Ecto neural progenitor cell (in vitro differentiated cells): ENCODE measurements around the gene FBLN2.

ENCODE experiments used
- DNase-seq: peaks from one replicate; pipeline ENCODE4 v3.0.0-alpha.2; 2018; ENCODE audit warnings: low spot score

FBLN2 gene

DNA sequence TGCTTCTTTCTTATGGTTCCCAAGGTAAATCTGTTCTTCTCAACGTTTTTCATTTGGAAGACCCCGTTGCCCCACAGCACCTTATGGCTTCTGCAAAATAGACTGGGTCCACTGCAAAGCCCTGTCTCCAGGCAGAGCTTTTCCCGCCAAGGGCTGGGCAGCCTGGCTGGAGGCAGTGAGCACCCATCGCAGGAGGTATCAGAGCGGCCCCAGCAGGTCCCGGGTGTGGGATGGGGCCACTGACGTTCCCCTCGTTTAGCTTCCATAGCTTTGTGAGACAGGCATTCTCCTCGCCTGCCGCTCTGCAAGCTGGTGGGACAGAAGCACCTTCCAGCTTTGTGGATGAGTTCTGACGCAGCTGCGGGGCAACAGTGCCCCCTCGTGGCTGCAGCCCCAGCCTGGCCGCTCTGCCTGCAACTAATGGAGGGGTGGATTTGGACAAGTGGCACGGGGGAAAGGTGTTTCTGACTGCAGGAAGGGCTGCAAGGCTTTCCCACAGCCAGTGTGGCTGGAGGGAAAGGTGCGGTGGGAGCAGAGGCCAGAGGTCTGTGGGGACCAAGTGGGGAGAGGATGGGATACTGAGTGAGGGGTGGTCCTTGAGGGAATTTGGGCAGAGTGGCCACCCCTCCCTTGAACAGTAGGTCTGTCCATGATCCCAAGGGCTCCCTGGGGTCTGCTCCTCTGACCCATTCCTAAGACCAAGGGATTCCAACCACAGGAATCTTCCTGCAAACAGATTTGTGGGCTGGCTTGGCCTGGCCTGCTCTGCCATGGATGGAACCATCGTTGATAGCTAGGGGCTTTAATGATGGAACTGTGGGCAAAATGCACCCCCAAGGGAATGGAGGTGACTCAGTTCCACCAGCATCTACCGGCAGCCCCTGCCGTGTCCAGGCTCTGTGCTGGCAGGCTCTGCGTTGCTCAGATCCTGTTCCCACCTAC, 99.4 kb downstream of the FBLN2 start:
- peak; percentile 95 for DNase-seq

DNA sequence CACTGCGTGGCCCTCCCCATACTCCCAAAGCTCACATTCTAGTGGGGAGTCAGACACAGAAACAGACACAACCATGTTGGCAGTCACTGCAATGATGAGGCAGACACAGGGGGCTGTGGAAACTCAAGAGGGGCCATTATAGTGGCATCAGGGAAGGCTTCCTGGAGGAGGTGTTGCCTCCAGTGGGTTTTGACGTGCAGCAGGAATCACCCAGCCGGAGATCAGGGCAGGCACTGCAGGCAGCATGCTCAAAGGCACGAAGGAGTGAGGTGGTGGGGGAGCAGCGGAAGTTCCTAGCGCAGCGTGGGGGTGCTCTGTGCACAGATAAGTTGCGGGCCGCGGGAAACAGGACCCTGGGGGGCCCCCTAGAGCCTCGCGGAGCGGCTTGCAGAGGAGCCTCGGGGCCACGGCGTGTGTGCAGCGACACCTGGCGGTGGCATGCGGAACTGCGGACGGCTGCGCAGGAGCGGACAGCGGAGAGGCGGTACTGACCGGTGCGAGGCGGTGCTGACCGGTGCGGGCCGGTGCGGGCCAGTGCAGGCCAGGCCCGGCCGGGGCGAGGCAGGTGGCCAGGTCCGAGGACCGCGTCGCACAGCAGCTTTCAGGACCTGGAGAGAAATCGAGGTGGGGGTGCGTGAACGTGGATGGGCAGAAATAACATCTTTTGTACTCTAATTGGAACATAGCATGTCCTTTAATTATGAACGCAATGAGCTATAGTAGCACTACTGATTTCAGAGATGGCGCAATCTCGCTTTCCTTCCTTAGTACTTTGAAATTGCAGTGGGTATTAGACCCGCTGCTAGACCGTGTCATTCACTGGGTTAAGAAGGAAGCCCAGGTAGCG, 101.5 kb downstream of the FBLN2 start:
- DNase-seq, result peak; percentile 95

DNA sequence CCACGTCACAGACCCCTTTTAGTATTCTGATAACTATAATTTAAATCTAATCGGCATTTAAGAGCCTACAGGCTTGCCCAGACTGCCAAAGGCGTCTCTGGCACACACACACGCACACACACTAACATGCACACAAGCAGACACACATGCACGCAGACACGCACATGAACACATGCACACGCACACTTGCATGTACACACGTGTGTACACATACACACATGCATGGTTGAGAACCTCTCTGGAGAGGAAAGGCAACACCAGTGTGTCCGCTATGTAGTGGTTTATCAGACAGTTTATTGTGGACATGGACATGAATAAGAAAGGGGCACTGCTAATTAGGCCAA, 102.1 kb downstream of the FBLN2 start:
- DNase-seq, result no peak

DNA sequence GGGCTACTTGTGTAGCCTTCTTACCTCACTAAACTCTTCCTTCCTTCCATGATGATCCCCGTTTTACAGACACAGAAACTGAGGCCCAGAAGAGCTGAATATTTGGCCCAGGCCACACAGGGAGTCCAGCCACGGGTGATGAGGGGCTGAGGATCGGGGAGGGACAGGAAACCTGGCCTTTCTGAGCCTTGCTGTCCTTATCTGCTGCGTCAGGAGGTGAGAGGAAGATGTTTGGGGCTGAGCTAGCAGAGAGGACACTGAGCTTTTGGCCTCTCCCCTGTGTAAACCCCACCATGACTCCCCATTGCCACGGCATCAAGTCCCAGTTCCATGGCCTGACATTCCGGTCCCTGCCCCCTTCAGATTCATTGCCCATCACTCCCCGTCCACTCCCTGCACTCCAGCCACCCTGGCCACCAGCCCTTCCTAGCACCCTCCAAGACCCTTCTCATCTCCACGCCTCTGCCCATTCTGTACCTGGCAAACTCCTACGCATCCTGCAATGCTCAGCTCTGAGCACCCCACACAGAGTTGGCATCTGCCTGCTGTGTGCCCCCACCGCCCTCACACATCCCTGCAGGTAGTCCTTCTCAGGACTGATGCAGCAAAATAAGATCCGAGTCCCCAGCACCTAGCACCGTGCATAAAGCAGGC, 103.0 kb downstream of the FBLN2 start:
- DNase-seq, result no peak

DNA sequence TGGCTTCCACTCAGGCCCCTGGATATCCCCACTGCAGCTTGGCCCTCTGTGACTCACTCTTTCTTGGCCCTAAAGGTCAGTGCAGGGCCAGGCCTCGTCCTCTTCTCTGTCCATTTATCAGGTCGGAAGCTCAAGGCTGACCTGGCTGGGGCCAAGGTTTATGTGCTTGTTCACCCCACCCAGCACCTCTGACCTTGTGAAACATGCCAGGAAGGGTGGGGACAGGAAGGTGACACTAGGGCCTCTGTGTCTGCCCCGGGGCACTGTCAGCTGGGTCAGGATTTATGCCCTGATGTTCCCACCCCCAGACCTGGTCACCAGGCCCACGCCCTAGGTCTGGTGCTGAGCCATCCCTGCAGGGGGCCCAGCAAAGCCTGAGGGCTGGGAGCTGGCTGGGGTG, 103.8 kb downstream of the FBLN2 start:
- DNase-seq, result no peak

DNA sequence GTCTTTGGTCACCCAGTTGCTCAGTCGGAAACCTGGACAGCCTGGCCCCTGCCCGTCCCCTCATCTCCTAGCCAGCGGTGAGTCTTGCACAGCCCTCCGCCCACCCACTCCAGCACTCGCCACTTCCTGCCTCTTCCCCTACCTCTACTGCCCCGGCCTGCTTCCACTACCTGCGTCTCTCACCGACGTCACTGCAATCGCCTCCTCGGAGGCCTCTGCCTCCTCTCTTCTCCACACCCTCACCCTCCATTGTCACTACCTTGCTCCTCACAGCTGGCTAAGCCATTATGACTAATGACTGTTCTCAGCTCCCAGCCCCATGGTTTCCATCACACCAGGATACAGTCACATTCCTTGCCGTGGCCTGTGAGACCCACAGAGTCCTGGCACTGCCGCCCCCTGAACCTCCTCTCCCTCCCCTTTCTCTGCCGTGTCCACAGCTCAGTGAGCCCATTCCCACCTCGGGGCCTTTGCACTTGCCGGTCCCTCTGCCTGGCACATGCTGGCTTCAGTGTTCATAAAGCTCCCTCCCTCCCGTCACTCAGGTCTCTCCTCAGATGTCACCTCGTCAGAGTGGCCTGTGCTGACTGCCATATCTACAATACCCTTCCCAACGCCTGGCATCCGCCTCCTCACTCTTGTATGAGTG, 104.8 kb downstream of the FBLN2 start:
- no peak for DNase-seq

DNA sequence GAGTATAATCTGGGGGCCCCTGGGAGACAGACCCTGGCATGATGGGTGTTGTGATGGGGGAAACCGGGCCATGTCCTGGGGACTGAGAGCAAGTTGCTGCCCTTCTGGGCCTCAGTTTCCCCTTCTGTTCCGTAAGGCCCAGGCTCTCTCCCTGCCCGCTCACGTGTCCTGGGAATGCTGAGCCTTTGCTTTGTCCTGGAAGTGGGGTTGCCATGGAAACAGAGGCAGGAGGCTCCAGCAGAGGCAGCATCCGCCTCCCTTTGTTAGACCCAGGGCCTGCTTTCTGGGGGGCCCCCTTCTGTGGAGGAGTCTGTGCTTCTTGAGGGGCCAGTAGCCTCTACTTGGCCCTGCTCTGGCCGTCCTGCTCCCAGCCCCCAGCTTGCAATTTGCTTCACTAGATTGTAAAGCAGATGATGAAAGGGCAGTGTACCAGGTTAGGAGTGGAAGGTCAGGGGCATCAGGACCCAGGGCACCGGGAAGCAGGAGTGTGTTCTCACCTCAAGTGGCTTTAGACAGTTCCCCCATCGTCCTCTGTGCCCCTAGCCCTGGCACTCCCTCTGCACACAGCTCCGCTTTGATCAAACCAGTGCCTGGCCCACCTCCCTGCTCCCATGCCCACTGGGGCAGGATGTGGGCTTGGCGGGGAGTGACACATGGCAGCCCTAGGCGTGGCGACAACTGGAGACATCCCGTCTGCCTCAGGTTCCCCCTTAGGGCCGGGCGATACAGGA, 105.6 kb downstream of the FBLN2 start:
- peak; percentile 59 for DNase-seq

DNA sequence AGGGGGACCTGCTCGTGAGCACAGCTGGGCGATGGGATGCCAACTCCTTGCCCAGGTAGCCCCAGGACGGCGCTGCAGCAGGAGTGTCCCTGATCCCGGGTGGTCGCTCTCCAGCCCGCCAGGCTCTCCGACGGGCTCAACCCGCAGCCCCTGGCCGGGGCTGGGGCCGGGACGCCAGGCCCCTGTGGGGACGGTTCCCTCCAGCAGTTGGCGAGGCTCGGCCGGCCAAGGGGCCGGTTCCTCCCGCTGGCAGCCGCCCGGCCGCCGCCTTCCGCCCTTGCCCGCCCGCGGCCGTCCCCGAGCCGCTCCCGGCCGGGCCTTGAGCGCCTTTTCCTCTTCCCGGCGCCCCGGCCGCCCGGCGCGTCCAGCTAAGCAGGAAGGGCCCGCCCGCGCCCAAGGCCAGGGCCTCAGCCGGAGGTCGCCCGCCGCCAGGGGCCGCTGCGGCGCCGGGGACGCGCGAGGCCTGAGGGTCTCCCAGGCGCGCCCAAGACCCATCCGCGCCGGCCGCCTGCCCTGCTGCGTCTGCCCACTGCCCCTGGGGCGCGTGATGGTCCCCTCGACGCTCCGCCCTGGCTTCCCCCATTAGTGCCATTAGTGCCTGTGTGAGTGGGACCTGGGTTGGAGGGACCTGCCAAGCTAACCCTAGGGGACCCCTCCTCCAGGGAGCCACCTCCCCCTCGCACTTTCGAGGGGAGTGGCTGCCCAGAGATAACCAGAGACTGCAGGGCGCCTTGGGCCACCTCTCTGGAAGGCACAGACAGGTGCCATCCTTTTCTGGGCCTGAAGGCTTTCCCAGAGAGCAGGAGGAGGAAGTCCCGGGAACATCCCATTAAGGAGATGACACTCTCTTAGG, 106.4 kb downstream of the FBLN2 start:
- DNase-seq, result peak; percentile 86

DNA sequence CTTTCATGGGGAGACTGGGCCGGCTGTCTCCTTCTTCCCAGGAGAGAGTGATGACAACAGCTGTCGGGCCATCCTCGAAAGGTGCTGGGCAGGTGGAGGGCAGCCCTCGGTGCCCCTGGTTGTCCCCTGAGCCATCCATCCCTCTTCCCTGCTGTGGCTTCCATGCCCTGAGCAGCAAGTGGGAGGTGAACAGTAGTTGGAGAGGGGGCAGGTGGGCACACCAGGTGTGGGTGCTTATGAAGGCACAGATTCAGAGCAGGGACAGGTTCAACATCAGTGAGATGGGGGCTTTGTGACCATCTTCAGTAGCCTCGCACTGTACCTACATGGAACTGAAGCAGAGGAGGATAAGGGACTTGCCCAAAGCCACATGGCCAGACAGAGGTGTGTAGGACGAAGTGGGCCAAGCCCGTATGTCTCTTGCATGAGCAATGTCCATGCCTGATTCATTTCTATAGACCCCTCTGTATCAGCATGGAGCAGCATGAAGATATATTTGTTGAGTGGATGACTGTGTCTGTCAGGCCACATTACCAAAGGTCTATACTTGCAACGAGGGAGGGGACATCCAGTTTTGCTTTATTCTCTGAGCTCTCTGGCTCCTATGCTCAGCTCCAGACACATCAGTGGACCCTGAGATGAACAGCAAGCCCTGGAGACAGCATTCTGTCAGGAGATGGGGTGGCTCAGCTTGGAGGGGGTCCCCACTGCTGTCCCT, 107.8 kb downstream of the FBLN2 start:
- DNase-seq, result no peak

DNA sequence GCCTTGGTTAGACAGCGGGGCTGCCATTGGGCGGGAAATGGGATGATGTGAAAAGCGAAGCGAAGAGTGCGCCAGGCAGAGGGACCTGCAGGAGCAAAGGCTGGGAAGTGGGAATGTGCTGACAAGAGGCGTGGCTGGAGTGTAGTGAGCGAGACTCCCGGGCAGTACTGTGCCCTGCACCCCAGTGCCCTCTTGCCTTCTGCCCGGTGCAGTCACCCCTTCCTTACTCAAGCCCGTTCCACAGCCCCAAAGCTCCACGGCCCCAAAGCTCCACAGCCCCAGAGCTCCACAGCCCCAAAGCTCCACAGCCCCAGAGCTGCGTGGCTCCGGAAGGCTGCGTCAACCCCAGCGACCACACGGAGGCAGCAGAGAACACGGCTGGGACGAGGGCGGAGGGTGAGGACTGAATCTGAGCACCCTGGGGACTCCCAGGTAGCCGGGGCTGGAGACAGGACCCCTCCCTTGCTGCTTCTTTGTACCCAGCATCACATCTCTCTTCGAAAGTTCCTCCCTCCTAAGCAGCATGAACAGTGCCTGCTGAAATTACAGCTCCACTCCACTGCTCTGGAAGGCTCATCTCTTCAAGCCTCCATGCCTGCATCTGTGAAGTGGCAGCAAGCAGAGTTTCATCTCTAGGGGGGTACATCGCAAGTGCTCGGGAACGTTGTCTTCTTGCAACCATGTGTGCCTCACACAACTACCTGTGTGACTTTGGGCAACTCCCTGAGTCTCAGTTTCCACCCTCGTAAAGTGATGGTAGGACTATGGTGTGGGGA, 108.9 kb downstream of the FBLN2 start:
- DNase-seq, result peak; percentile 86

DNA sequence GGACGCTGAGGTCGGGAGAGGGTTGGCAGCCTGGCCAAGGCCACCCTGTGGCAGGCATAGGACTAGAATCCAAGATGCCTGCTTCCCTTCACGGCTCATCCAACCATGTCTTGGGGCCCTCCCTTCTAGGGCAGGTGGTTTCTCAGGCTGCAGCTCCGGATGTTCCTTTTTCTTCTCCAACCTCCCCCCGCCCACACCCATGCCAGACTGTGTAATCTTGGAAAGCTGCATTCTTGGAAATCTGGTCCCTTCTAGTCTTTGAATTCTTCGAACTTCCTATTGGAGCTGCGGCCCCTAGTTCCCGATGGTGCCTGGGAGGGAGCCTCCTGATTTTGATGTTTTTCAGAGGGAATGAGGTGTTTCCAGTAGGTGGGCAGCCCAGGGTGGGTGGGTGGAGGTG, 109.8 kb downstream of the FBLN2 start:
- DNase-seq, result no peak

DNA sequence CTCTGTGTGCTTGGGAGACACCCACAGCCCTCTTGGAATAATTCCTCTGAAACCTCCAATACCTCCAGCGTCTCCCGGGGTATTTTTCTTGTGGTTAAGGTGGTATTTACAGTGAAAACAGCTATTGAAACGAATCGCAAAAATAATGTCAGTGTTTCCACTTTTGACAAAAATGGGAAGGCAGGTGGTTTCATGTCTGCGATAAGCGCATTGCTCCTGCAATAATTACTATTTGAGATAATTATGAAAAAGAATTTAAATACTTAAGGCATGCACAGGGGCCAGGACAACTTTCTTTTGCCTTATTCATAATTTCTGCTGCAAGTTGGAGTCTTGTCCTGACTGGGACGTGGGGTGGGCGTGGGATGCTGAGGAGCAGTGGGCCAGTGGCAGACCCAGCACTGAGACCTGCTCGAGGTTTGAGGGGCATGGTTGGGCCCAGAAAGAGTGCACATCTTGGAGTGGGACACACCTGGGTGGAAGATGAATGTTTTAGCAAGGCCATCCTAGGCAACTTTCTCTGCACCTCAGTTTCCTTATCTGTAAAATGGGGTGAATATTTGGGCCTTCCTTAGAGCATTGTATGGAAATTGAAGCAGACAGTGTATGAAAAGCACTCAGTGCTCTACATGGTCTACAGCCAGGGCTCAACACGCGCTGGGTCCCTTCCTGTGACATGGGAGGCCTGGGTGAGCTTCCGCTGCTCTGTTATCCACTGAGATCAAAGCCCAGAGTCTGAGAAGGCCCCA, 110.5 kb downstream of the FBLN2 start:
- DNase-seq, result no peak

DNA sequence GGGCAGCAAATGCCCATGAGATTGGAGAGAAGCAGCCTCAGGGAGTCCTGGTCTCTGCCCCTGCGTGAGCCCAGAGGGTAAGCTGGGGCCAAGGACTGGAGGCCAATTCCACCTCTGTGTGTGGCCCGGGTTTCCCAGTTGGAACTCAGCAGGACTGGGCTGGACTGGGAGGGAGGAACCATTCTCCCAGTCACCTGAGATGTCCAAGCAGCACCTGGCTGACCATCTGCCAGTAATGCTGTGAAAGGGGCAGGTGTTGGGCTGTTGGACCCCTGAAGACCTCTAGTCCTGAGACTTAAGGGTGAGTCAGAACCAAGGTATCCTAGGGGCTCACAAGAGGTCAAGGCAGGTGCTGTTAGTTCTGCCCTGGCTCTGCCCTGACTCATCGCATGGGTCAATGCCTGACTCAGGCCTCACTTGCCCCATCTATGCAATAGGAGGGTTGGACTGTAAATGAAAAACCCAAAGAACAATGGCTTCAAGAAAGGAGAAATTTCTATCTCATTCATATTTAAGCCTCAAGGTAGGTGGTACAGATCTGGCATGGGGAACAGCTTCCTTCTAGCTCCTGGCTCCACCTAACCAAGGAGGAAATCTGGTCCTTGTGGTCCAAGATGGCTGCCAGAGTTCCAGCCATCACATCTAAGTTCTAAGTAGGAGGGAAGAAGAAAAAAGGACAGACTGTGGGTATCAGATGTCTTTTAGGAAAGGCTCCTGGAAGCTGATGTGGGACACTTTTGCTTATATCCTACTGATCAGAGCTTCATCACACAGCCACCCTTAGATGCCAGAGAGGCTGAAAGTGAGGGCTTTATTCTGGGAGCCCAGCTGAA, 111.3 kb downstream of the FBLN2 start:
- DNase-seq, result no peak

DNA sequence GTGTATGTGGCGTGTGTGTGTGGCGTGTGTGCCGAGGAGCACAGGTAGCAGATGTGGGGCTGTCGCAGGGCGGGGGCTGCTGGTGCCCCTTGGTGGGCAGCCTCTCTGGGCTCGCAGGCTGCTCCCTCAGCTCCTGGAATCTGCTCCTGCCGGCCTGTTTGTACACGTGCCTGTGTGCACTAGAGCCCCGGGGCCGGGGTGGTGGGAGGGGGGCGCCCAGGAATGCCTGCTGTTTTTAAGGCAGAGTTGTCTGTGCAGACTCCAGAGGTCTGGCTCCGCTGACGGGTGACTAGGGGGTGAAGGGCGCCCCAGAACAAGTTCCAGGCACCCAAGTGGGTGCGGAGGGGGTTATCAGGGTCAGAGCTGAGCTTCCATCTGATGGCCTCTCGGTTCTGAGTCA, 112.2 kb downstream of the FBLN2 start:
- no peak for DNase-seq

DNA sequence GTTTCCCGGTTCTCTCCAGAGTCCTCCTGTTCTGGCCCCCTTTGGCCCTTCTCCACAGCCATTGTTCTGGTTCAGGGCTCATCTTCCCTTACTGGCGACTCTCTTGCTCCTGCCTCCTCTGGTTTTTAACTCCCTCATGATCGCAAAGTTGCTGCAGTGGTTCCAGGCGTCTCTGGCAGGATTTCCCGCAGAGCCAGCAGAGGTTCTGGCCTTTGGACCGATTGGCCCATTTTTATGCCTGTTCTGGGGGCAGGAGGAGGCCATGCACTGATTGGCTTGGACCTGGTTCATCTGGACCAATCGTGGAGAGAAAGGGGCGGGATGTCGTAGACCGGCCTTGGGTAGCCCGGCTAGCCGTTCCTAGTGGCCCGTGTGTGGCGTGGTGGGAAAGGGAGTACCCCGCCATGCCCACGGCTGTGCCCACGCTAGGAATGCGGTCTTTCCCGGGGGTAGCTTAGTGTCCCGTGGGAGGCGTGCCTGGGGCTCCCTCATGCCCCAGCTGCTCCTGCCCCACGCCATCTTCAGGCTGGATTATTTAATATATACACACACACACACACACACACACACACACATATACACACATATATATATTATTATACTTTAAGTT, 113.4 kb downstream of the FBLN2 start:
- DNase-seq, result no peak

DNA sequence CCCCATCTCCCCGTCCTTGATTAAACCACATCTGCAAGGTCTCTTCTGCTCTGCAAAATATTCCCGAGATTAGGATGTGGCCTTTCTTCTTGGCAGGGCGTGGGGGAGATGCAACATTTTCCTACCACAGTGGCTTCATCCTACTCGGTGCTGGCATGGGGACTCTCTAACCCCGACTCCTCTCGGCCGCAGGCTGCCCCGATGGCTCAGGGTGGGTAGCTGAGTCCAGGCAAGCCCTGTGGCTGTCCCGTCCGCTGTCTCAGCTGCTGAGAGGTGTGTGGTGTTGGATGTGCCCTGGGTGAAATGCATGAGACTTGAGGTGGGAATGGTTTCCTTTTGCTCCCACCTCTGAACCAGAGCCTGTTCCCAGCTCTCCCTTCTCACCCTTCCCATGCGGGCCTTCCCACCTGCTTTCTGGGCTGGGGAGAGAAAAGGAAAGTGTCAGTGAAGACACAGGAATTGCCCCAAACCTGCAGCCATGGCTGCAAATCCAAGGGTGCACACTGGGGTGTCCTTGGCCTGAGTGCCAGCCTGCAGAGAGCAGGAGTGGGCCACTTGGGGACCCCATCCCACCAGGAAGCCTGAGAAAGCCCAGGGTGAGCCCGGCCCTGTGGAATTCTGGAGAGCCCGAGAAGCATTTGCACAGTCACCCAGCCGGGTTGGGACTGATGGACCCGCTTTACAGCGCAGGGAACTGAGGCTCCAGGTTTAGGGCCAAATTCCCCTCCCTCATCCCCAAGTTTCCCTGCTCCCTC, 115.0 kb downstream of the FBLN2 start:
- DNase-seq, result no peak
